TTC549 (cell line): ENCODE data around the gene SNX24.

Experiments
- FAIRE-seq: peaks from 2 replicates; lab custom pipeline; 2012; peaks lifted over from hg19 to GRCh38; lab: Jason Lieb, UNC

SNX24 gene

GRCh38 chr5:122921826-122922225 is 76.4 kb downstream of the SNX24 start:
- FAIRE-seq, result no peak

GRCh38 chr5:122924203-122924602 is 78.8 kb downstream of the SNX24 start:
- FAIRE-seq, result no peak

GRCh38 chr5:122924719-122925395 is 79.4 kb downstream of the SNX24 start:
- no peak for FAIRE-seq

- FAIRE-seq, result no peak
Observed at GRCh38 chr5:122929001-122929400, 83.6 kb downstream of the SNX24 start.

- no peak for FAIRE-seq
Observed at GRCh38 chr5:122929980-122930379, 84.6 kb downstream of the SNX24 start.

GRCh38 chr5:122933956-122934355 is 88.5 kb downstream of the SNX24 start:
- no peak for FAIRE-seq

GRCh38 chr5:122936088-122936487 is 90.7 kb downstream of the SNX24 start:
- FAIRE-seq, result no peak

GRCh38 chr5:122937914-122938313 is 92.5 kb downstream of the SNX24 start:
- FAIRE-seq, result no peak

GRCh38 chr5:122940890-122941289 is 95.5 kb downstream of the SNX24 start:
- no peak for FAIRE-seq

GRCh38 chr5:122941737-122942136 is 96.3 kb downstream of the SNX24 start:
- FAIRE-seq, result no peak

GRCh38 chr5:122942164-122942914 is 96.9 kb downstream of the SNX24 start:
- FAIRE-seq, result no peak

GRCh38 chr5:122943050-122943698 is 97.8 kb downstream of the SNX24 start:
- FAIRE-seq, result no peak

GRCh38 chr5:122944051-122944450 is 98.6 kb downstream of the SNX24 start:
- FAIRE-seq, result no peak

- no peak for FAIRE-seq
Observed at GRCh38 chr5:122947372-122947771, 102.0 kb downstream of the SNX24 start.

- FAIRE-seq, result no peak
Observed at GRCh38 chr5:122947772-122948171, 102.4 kb downstream of the SNX24 start.

- no peak for FAIRE-seq
Observed at GRCh38 chr5:122948319-122948718, 102.9 kb downstream of the SNX24 start.

- no peak for FAIRE-seq
Observed at GRCh38 chr5:122951658-122952057, 106.2 kb downstream of the SNX24 start.

- FAIRE-seq, result no peak
Observed at GRCh38 chr5:122954719-122955118, 109.3 kb downstream of the SNX24 start.

GRCh38 chr5:122957457-122957856 is 112.0 kb downstream of the SNX24 start:
- no peak for FAIRE-seq

- no peak for FAIRE-seq
Observed at GRCh38 chr5:122959740-122960445, 114.5 kb downstream of the SNX24 start.

GRCh38 chr5:122963305-122963704 is 117.9 kb downstream of the SNX24 start:
- FAIRE-seq, result no peak

- no peak for FAIRE-seq
Observed at GRCh38 chr5:122965111-122965510, 119.7 kb downstream of the SNX24 start.

GRCh38 chr5:122967085-122967484 is 121.7 kb downstream of the SNX24 start:
- FAIRE-seq, result no peak
